HG02852 (cell line): ENCODE data around the gene ZNF518B.
"Not testable (repeated sequence)": the region's sequence is repeated elsewhere in the genome, so short reads cannot be mapped to it uniquely, and the experiment has no call there.

Experiments used
- ATAC-seq: cut with Tn5 transposase; IDR thresholded peaks from one replicate; pipeline ENCODE4 v1.9.1; 2021; ENCODE audit warnings: mild to moderate bottlenecking, moderate library complexity; ENCODE audit not compliant: unreplicated experiment

Gene ZNF518B

GRCh38 chr4:10459305-10459704 is 2.1 kb upstream of the ZNF518B start:
- no peak for ATAC-seq

- no peak for ATAC-seq
Measured at GRCh38 chr4:10458177-10458576, 951 bp upstream of the ZNF518B start.

- ATAC-seq, result peak; percentile 66
Measured at GRCh38 chr4:10456595-10457254, 501 bp downstream of the ZNF518B start.

- ATAC-seq, result no peak
Measured at GRCh38 chr4:10456260-10456594, 999 bp downstream of the ZNF518B start.

DNA sequence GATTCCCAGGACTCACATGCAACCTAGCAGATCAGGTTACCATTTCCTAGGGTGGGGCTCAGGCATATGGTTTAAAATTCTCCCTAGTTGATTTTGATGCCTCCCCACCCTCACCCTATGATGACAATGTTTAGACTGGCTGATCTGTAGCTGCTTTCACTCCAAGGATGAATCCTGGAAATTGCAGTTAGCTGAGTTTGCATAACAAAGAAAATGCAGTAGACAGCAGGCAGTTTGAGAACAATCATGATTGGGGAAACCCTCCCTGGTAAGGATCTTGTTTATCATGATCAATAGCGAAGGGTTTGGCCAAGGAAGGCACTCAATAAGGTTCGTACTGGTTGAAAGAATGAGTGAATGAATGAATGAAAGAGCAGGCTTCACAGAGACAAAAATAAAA is 2.1 kb downstream of the ZNF518B start:
- no peak for ATAC-seq

GRCh38 chr4:10454726-10455125 is 2.5 kb downstream of the ZNF518B start:
- ATAC-seq, result no peak

GRCh38 chr4:10454121-10454520 is 3.1 kb downstream of the ZNF518B start:
- ATAC-seq, result no peak

- ATAC-seq, result no peak
Measured at GRCh38 chr4:10448991-10449390, 8.2 kb downstream of the ZNF518B start.

DNA sequence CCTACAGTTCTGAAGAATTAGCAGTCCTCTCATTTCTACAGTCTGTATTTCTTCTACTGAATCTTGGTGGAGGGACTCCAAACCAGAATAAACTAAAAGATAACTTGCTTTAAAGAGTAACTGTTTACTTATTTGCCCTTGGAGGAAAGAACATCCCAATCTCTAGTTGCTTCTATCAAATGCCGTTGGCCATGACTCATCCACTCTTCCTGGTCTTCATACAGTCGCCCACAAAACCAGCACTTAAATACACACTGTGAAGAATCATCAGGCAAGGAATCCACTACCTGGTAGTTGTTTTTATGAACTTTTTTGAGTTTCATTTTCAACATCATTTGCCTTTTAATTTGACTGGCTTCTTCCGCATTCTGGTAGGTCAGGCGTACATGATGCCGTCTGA is 14.2 kb downstream of the ZNF518B start:
- no peak for ATAC-seq

DNA sequence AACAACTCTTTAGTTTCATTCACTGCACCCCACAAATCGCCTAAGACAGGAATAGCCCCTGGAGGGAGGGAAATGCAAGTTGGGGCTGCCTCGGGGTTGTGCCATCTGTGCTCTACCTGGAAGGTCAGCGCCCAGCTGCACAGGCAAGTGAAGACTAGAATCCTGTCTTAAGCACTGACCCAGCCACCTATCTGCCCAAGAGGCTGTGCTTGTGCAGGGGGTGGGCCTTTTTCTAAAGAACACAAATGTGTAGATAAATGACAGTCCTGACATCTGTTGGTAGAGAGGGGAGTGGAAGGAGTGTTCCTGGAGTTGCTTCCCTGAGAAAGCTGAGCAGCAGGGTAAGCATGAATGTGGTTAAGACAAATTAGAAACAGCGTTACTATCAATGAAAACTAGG is 15.7 kb downstream of the ZNF518B start:
- ATAC-seq, result no peak

DNA sequence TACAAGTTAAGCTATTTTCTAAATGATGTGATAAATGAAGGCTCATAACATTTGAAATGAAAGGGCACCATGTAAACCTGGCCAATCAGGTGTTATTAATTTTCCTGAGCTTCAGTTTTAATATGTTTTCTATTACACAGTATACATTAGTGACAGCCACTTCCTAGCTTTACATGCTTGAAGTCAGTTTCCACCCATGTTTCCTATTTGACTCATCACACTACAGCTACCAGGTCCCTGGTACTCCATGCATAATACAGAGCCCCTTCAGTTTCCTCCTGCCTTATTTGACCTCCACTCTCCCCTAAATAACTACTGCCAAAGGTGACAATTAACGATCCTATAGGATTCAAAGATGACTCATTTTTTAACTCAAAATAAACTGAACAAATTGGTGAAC is 18.3 kb downstream of the ZNF518B start:
- ATAC-seq, result peak; percentile 64

DNA sequence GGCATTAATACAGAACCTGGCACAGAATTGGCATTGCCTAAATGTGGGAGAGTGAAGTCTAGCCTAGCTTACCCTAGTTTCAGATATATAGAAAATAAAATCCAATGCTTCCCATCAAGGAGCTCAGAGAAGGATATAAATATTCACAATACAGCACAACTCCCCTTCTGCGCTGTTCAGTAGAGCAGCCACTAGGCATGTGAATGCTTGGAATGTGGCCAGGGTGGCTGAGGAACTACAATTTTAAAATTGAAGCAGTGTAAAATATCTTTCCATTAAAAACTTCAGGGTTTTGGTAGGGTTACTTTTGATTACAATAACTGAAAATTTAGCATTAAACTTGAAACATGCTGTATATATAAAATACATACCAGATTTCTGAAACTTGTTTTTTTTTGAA is 19.5 kb downstream of the ZNF518B start:
- no peak for ATAC-seq

- not testable (repeated sequence) for ATAC-seq
Measured at GRCh38 chr4:10427680-10428079, 29.5 kb downstream of the ZNF518B start.

- no peak for ATAC-seq
Measured at GRCh38 chr4:10421344-10422055, 35.7 kb downstream of the ZNF518B start.

GRCh38 chr4:10417740-10418139 is 39.5 kb downstream of the ZNF518B start:
- ATAC-seq, result no peak

GRCh38 chr4:10416441-10416840 is 40.8 kb downstream of the ZNF518B start:
- no peak for ATAC-seq

GRCh38 chr4:10413177-10413576 is 44.0 kb downstream of the ZNF518B start:
- ATAC-seq, result peak; percentile 92

DNA sequence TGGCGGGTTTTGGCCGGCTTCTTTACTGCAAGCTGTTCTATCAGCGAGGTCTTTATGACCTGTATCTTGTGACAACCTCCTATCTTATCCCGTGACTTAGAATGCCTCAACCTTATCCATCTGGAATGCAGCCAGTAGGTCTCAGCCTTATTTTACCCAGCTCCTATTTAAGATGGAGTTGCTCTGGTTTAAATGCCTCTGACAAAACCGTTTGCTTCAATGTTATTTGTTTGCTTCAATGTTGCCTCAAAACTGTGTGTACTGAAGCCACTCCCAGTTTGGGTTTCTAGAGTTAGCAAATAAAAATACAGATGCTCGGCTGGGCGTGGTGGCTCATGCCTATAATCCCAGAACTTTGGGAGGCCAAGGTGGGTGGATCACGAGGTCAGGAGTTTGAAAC is 51.6 kb downstream of the ZNF518B start:
- no peak for ATAC-seq

DNA sequence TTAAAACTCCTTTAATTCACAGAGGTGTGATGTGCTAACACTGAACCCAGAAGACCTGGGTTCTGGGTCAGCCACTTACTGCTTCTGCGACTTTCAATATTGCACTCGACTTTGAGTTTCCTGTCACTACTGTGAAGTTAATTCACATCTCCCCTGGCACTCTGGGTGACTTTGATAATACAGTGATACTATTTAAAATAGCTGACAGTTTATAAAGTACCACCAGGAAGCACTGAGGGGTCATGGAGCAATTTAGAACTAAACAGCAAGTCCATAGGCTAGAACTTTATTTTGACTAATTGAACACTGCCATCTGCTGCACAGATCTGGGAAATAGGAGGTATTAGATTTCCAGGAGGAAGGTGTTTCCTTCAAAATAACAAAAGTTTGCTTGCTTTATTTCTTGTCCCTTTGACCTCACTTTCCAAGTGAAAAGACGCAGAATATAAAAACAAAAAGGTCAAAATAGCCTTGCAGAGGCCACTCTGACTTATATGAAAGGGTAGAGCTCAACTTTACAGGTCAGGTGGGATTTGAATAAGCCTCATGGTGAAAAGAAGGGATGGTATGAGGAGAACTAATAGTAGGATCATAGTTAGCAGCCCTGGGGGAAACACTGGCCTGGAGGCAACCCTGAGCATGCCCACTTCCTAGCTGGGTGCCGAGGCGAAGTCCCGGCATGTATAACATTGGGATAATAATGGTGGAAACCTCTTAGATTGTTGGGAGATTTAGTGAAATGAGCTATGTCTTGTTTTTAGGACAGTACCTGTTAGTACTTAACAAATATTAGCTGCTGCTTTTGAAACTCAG is 53.4 kb downstream of the ZNF518B start:
- ATAC-seq, result no peak

DNA sequence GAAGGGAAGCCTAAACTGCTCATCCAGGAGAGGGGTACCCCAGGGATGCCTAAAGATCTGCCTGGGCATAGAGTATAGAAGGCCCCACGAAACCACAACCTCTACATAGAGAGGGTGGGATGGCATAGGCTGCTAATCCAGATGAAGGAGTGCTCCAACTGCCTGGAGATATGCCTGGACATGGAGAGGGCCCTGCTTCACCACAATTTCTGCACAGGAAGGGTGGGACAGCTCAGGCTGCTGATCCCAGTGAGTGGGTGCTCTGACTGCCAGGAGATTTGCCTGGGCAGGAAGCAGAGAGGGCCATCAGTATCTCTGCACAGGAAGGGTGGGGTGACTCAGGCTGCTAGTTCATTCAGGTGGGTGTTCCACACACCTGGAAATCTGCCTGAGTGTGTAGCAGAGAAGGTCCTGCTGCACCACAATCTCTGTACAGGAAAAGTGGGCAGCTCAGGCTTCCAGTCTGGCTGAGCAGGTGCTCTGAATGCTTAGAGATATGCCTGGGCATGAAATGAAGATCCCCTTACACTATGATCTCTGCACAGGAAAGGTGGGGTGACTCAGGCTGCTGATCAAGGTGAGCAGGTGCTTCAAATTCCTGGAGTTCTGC is 61.1 kb downstream of the ZNF518B start:
- no peak for ATAC-seq
